HEK293 (cell line): ENCODE measurements around the gene PRKAB1.

ENCODE experiments used
- CTCF ChIP-seq: fragments of 450-650 bp; formaldehyde crosslinking; IDR thresholded peaks from 2 replicates; pipeline ENCODE4 v1.5.1; 2016; ENCODE audit warnings: missing biosample characterization, missing genetic modification characterization
- HIC1 ChIP-seq: fragments of 450-650 bp; formaldehyde crosslinking; IDR thresholded peaks from 2 replicates; pipeline ENCODE4 v1.5.1; 2016; ENCODE audit warnings: missing biosample characterization, missing genetic modification characterization
- PATZ1 ChIP-seq: fragments of 450-650 bp; formaldehyde crosslinking; IDR thresholded peaks from 2 replicates; pipeline ENCODE4 v1.5.1; 2016; ENCODE audit warnings: missing biosample characterization, missing genetic modification characterization
- PBX3 ChIP-seq: sonication (generic); formaldehyde crosslinking; IDR thresholded peaks from 2 replicates; pipeline ENCODE4 v1.8.1; 2022; ENCODE audit warnings: mild to moderate bottlenecking, moderate library complexity, missing genetic modification reagents
- ZBTB1 ChIP-seq: fragments of 450-650 bp; formaldehyde crosslinking; IDR thresholded peaks from 2 replicates; pipeline ENCODE4 v1.5.1; 2016; ENCODE audit warnings: missing biosample characterization, missing genetic modification characterization
- ZBTB49 ChIP-seq: fragments of 450-650 bp; formaldehyde crosslinking; IDR thresholded peaks from 2 replicates; pipeline ENCODE4 v1.5.1; 2016; ENCODE audit warnings: missing biosample characterization, missing genetic modification characterization, low read depth
- ZEB2 ChIP-seq: fragments of 450-650 bp; formaldehyde crosslinking; IDR thresholded peaks from 2 replicates; pipeline ENCODE4 v1.5.1; 2016; ENCODE audit warnings: missing biosample characterization, missing genetic modification characterization
- ZNF274 ChIP-seq, 2 experiments: fragments of 200-500 bp in 1 of 2; fragments of 450-650 bp in 1 of 2; sonication (Bioruptor generic) in 1 of 2; formaldehyde crosslinking in 1 of 2; IDR thresholded peaks; 2 replicates each; pipeline versions ENCODE4 v1.5.1 to v1.6.1; 2014 to 2016; ENCODE audit warnings: borderline replicate concordance in 1 of 2, inconsistent platforms in 1 of 2, low read length in 1 of 2, missing biosample characterization in 1 of 2, missing genetic modification characterization in 1 of 2
- ZNF558 ChIP-seq: fragments of 450-650 bp; formaldehyde crosslinking; IDR thresholded peaks from 2 replicates; pipeline ENCODE4 v1.5.1; 2016; ENCODE audit warnings: missing biosample characterization, missing genetic modification characterization
- ZNF639 ChIP-seq: fragments of 450-650 bp; formaldehyde crosslinking; IDR thresholded peaks from 2 replicates; pipeline ENCODE4 v1.5.1; 2016; ENCODE audit warnings: missing biosample characterization, missing genetic modification characterization

- TF ChIP-seq PATZ1 (no peak), CTCF (tag by site-specific recombination) (no peak), PBX3 (CRISPR knock-in tag) (no peak), ZNF639 (no peak), ZBTB49 (tag by site-specific recombination) (no peak), ZEB2 (tag by site-specific recombination) (no peak), ZNF274 (IDR thresholded peaks at IDR 0.05; ENCODE audit: low read length) (no peak), ZNF274 (tag by site-specific recombination; IDR thresholded peaks at IDR 0.05; ENCODE audit: borderline replicate concordance) (no peak), ZBTB1 (tag by site-specific recombination) (no peak), HIC1 (no peak), ZNF558 (tag by site-specific recombination) (no peak)
Observed at GRCh38 chr12:119659289-119659897, 8.5 kb upstream of the PRKAB1 start.
